DMS153 (cell line): Measurements from ENCODE around the gene THRAP3.
"Not testable (repeated sequence)": the region's sequence is repeated elsewhere in the genome, so short reads cannot be mapped to it uniquely, and the experiment has no call there.

Experiments used
- DNase-seq: peaks from one replicate; lab custom pipeline; 2025; lab: John Stamatoyannopoulos, UW

THRAP3 gene

GRCh38 chr1:36248250-36248894, 24.1 kb downstream of the THRAP3 start:
- no peak for DNase-seq

GRCh38 chr1:36251794-36252481, 27.7 kb downstream of the THRAP3 start:
- no peak for DNase-seq

- DNase-seq = not testable (repeated sequence)
These were observed 28.2 kb downstream of the THRAP3 start for GRCh38 chr1:36252482-36252824.

GRCh38 chr1:36253161-36253862, 29.1 kb downstream of the THRAP3 start:
- DNase-seq = no peak

GRCh38 chr1:36256558-36257374, 32.5 kb downstream of the THRAP3 start:
- DNase-seq = no peak

GRCh38 chr1:36257375-36257767, 33.1 kb downstream of the THRAP3 start:
- DNase-seq = no peak

- no peak for DNase-seq
These were observed 34.7 kb downstream of the THRAP3 start for GRCh38 chr1:36258960-36259344.

- DNase-seq = no peak
These were observed 44.7 kb downstream of the THRAP3 start for GRCh38 chr1:36268981-36269380.

- DNase-seq = no peak
These were observed 45.2 kb downstream of the THRAP3 start for GRCh38 chr1:36269408-36269838.

- DNase-seq = no peak
These were observed 48.8 kb downstream of the THRAP3 start for GRCh38 chr1:36273024-36273423.

GRCh38 chr1:36274201-36274600, 50.0 kb downstream of the THRAP3 start:
- no peak for DNase-seq

GRCh38 chr1:36276688-36277087, 52.4 kb downstream of the THRAP3 start:
- DNase-seq = no peak

GRCh38 chr1:36279110-36279788, 55.0 kb downstream of the THRAP3 start:
- no peak for DNase-seq

- DNase-seq = no peak
These were observed 55.6 kb downstream of the THRAP3 start for GRCh38 chr1:36279789-36280296.

- DNase-seq = no peak
These were observed 59.8 kb downstream of the THRAP3 start for GRCh38 chr1:36284061-36284460.

- DNase-seq = no peak
These were observed 60.3 kb downstream of the THRAP3 start for GRCh38 chr1:36284517-36284916.

GRCh38 chr1:36285443-36286101, 61.3 kb downstream of the THRAP3 start:
- peak; percentile 77 for DNase-seq

- no peak for DNase-seq
These were observed 62.6 kb downstream of the THRAP3 start for GRCh38 chr1:36286802-36287201.

GRCh38 chr1:36287595-36287994, 63.4 kb downstream of the THRAP3 start:
- DNase-seq = no peak

GRCh38 chr1:36295390-36295789, 71.1 kb downstream of the THRAP3 start:
- DNase-seq = no peak

- no peak for DNase-seq
These were observed 72.8 kb downstream of the THRAP3 start for GRCh38 chr1:36297062-36297461.
